Endothelial cell (in vitro differentiated cells): ENCODE measurements around the gene GNB5. TPM values are rescaled to one million over a fixed set of nuclear protein-coding genes. Genes with fewer than 3 reads are reported as not detected.
A peak's percentile ranks its signal among the peaks of the same experiment; 100 is the strongest.

ENCODE experiments used
- DNase-seq: peaks from one replicate; pipeline ENCODE4 v3.0.0; 2021; ENCODE audit warnings: low spot score
- H3K27ac Mint-ChIP-seq: one replicate; pipeline ENCODE4 v1.8.0; 2021; ENCODE audit warnings: mixed read lengths, inconsistent platforms; ENCODE audit not compliant: unreplicated experiment
- H3K27me3 Mint-ChIP-seq: one replicate; pipeline ENCODE4 v1.8.0; 2021; ENCODE audit warnings: mild to moderate bottlenecking, moderate library complexity, mixed read lengths, inconsistent platforms; ENCODE audit not compliant: unreplicated experiment
- H3K36me3 Mint-ChIP-seq: one replicate; pipeline ENCODE4 v1.8.0; 2021; ENCODE audit warnings: mild to moderate bottlenecking, low read depth, mixed read lengths, inconsistent platforms; ENCODE audit not compliant: unreplicated experiment
- H3K4me1 Mint-ChIP-seq: one replicate; pipeline ENCODE4 v1.8.0; 2021; ENCODE audit warnings: mild to moderate bottlenecking, mixed read lengths, inconsistent platforms; ENCODE audit not compliant: unreplicated experiment
- H3K4me3 Mint-ChIP-seq: one replicate; pipeline ENCODE4 v1.8.0; 2021; ENCODE audit warnings: mild to moderate bottlenecking, mixed read lengths, inconsistent platforms; ENCODE audit not compliant: unreplicated experiment
- H3K9me3 Mint-ChIP-seq: one replicate; pipeline ENCODE4 v1.8.0; 2021; ENCODE audit warnings: mixed read lengths, inconsistent platforms; ENCODE audit not compliant: unreplicated experiment
- total RNA-seq: library from RNA; stranded (reverse); fragmentation: NEBNext Ultra II Directional; extraction: Animal tissue kit (Norgen Biotek cat#: 25700); gene quantifications from one replicate; pipeline ENCODE4 v1.2.1, GENCODE V29; 2021; ENCODE audit not compliant: unreplicated experiment
- TF ChIP-seq, protein P1 (sequence below): fragments of 200-600 bp; sonication (generic); IDR thresholded peaks from one replicate; pipeline ENCODE4 v1.5.0; 2021; ENCODE audit warnings: antibody characterized with exemption; ENCODE audit not compliant: unreplicated experiment

Gene GNB5
- total RNA-seq, 1 donor from 2014 or later: 11.7 TPM

- no peak for DNase-seq
- Mint-ChIP-seq H3K9me3 (no peaks in the 10 kb centered on the region), H3K36me3 (no peaks in the 10 kb centered on the region), H3K27ac (no peak overlapping the region), H3K4me1 (peaks cover 3% of the 10 kb centered on the region), H3K27me3 (peaks cover 3% of the 10 kb centered on the region), H3K4me3 (peak overlapping the region; percentile 18)
- TF ChIP-seq, protein P1, sequence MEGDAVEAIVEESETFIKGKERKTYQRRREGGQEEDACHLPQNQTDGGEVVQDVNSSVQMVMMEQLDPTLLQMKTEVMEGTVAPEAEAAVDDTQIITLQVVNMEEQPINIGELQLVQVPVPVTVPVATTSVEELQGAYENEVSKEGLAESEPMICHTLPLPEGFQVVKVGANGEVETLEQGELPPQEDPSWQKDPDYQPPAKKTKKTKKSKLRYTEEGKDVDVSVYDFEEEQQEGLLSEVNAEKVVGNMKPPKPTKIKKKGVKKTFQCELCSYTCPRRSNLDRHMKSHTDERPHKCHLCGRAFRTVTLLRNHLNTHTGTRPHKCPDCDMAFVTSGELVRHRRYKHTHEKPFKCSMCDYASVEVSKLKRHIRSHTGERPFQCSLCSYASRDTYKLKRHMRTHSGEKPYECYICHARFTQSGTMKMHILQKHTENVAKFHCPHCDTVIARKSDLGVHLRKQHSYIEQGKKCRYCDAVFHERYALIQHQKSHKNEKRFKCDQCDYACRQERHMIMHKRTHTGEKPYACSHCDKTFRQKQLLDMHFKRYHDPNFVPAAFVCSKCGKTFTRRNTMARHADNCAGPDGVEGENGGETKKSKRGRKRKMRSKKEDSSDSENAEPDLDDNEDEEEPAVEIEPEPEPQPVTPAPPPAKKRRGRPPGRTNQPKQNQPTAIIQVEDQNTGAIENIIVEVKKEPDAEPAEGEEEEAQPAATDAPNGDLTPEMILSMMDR: no peak
These were observed 112.9 kb downstream of the GNB5 start for GRCh38 chr15:52078197-52078875.

DNA sequence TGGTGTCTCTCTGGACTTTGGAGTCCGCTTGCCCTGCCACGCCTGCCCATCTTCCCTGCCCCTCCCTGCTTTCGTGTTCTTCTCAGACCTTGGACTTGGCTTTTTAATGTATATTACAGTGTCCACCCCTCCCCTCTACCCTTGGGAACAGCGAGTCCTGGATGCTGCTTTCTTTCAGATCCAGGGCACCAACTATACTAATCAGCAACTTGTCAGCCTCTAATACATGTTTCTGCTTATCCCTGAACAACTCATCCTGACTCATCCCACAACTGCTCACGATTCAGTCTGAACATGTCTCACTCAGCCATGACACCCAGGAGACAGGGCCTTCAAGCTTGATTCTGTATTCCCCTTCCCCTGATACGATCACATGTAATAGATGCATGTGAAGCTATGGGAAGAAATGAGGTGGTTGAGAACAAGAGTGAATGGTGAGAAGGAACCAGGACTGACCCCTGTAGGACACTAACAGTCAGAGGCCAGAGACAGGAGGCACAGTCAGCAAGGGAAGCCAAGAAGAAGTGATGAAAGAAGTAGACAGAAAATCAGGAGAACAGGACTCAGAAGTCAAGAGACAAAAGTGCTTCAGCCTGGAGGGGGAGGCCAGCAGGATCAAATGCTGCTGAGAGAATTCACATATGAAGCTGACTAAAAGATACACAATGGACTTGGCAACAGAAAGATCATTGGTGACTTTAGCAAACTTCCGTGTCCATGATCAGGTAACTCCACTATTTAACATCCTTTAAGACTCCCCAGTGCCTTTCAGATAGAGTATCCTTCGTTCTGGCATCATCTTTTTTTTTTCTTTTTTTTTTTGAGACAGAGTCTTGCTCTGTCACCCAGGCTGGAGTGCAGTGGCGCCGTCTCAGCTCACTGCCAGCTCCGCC is 114.1 kb downstream of the GNB5 start:
- Mint-ChIP-seq H3K27me3 (peaks cover 3% of the 10 kb centered on the region), H3K4me3 (no peak overlapping the region), H3K9me3 (no peaks in the 10 kb centered on the region), H3K36me3 (no peaks in the 10 kb centered on the region), H3K27ac (no peak overlapping the region), H3K4me1 (peaks cover 3% of the 10 kb centered on the region)
- no peak for DNase-seq
- TF ChIP-seq, protein P1: no peak

DNA sequence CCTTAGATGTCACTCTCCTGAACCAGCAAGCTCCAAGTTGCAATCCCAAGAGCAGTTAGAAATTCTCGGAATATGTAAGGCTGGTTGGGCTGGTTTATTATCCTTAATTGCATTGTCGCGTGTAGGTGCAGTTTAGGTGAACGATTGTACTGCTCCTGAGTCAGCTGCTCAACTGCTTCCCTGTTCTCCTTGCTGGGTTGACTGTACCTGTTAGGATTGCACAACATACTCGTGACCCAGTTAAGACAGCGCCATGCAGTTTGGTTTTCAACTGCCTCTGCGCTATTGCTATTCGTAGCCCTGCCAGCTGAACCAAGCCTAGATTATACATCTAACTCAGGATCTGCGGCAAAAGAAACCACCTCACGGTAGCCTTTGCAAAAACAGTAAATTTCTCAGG is 119.6 kb downstream of the GNB5 start:
- no peaks in the 10 kb centered on the region for H3K4me1 Mint-ChIP-seq
- DNase-seq: no peak
- TF ChIP-seq, protein P1: no peak
- no peaks in the 10 kb centered on the region for H3K36me3 Mint-ChIP-seq
- H3K27ac Mint-ChIP-seq: no peak overlapping the region
- H3K27me3 Mint-ChIP-seq: peaks cover 4% of the 10 kb centered on the region
- no peak overlapping the region for H3K4me3 Mint-ChIP-seq
- no peaks in the 10 kb centered on the region for H3K9me3 Mint-ChIP-seq

DNA sequence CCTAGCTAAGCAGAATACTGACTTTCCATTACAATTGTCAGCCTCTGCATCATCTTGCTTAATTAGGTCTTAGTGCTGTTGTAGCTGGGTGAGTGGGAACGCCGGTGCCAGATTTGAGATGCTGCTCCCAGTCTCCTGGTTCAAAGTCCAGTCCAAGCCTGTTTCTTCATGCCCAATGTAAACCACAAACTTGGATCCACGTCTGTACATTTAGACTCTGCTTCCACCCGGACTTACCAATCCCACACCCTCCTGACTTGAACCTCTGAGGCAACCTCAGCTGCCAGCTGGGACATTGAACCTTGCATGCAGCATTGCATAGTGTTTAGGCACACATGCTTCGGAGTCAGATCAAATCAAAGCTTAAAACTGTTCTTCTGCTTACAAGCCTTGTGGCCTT is 121.6 kb downstream of the GNB5 start:
- no peak for DNase-seq
- H3K27ac Mint-ChIP-seq: no peak overlapping the region
- H3K4me3 Mint-ChIP-seq: no peak overlapping the region
- H3K4me1 Mint-ChIP-seq: no peaks in the 10 kb centered on the region
- no peaks in the 10 kb centered on the region for H3K9me3 Mint-ChIP-seq
- peaks cover 5% of the 10 kb centered on the region for H3K36me3 Mint-ChIP-seq
- TF ChIP-seq, protein P1: no peak
- H3K27me3 Mint-ChIP-seq: peaks cover 3% of the 10 kb centered on the region

DNA sequence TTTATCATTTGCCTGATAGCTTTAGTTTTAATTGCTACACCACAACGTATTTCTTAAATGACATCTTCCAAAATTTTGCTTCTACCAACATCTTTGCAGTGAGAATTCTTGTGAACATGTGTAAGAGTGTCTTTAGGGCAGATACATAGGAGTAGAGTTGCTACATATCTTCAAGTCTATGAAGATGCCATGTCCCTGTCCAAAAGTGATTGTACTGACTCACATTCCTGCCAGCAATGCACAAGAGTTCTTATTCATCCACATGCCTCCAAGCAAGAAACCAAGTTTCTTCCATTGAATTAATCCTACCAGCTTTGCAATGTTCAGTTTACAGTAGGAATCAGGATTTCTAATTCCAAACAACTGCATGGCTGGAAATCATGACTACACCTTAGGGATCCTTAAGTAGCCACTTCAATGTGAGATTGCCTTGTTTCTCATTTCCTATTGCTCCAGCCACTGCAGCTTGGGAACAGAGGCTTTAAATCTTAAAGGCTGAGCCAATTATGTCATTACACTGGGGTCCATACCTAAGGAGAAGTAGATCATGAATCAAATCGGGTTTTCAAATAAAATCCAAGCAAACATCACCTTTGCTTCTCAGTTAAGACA is 123.1 kb downstream of the GNB5 start:
- no peak overlapping the region for H3K4me3 Mint-ChIP-seq
- peaks cover 3% of the 10 kb centered on the region for H3K27me3 Mint-ChIP-seq
- no peaks in the 10 kb centered on the region for H3K9me3 Mint-ChIP-seq
- peaks cover 16% of the 10 kb centered on the region for H3K36me3 Mint-ChIP-seq
- TF ChIP-seq, protein P1: no peak
- H3K27ac Mint-ChIP-seq: no peak overlapping the region
- no peaks in the 10 kb centered on the region for H3K4me1 Mint-ChIP-seq
- DNase-seq: no peak
